Body of pancreas (tissue), 4 donors: ENCODE results near the gene C11orf54.

Source experiments
- CTCF ChIP-seq, 7 experiments: fragments of 450-650 bp in 4 of 7; fragments of 200-600 bp in 3 of 7; sonication (generic) in 3 of 7; IDR thresholded peaks; one replicate each; pipeline ENCODE4 v1.5.1; 2016 to 2019; ENCODE audit warnings: antibody characterized with exemption in 7 of 7
- POLR2A ChIP-seq, 3 donors: fragments of 450-650 bp; IDR thresholded peaks; one replicate each; pipeline ENCODE4 v1.6.1; 2016; ENCODE audit warnings: antibody characterized with exemption in 3 of 3, mild to moderate bottlenecking in 2 of 3

GRCh38 chr11:93767018-93767417, 25.5 kb downstream of the C11orf54 start:
- TF ChIP-seq POLR2A (IDR thresholded peaks at IDR 0.05) (peak in 1 of 3 donors; percentile 8), CTCF (IDR thresholded peaks at IDR 0.05) (no peak)
